ENCODE results near the gene WFDC10A.
"Not testable (repeated sequence)": the region's sequence is repeated elsewhere in the genome, so short reads cannot be mapped to it uniquely, and the experiment has no call there.

The WFDC10A gene

GRCh38 chr20:45639687-45640086 lies 10.1 kb downstream of the WFDC10A start:
- H3K4me1 ChIP-seq: no peaks in the 10 kb centered on the region
- no peaks in the 10 kb centered on the region for H3K27me3 ChIP-seq
- H3K4me3 ChIP-seq: no peak overlapping the region
- no peaks in the 10 kb centered on the region for H3K9me3 ChIP-seq
- no peak for TF ChIP-seq CTCF (IDR thresholded peaks at IDR 0.05)
- H3K27ac ChIP-seq: no peak overlapping the region
- DNase-seq: no peak
- intact Hi-C loops (cut with DNase I; ENCODE audit: low total_unique reads): no loop called here
- H3K36me3 ChIP-seq: no peaks in the 10 kb centered on the region

GRCh38 chr20:45641076-45641475 lies 11.5 kb downstream of the WFDC10A start:
- H3K4me3 ChIP-seq: not testable (repeated sequence)

GRCh38 chr20:45645869-45646268 lies 16.3 kb downstream of the WFDC10A start:
- H3K9me3 ChIP-seq; intact Hi-C loops (cut with DNase I; ENCODE audit: low total_unique reads); DNase-seq; H3K4me1 ChIP-seq; H3K4me3 ChIP-seq; H3K27me3 ChIP-seq; H3K36me3 ChIP-seq; H3K27ac ChIP-seq: not testable (repeated sequence)

More at GRCh38 chr20:45641076-45641475, 11.5 kb downstream of the WFDC10A start:
- DNase-seq; H3K4me1 ChIP-seq; H3K9me3 ChIP-seq; H3K27me3 ChIP-seq; intact Hi-C loops (cut with DNase I; ENCODE audit: low total_unique reads); H3K36me3 ChIP-seq; H3K27ac ChIP-seq: not testable (repeated sequence)

GRCh38 chr20:45646875-45647274 lies 17.3 kb downstream of the WFDC10A start:
- H3K9me3 ChIP-seq: no peaks in the 10 kb centered on the region
- no peak for TF ChIP-seq CTCF (IDR thresholded peaks at IDR 0.05)

GRCh38 chr20:45647441-45648050 lies 18.0 kb downstream of the WFDC10A start:
- intact Hi-C loops (cut with DNase I; ENCODE audit: low total_unique reads): no loop called here
- H3K9me3 ChIP-seq: no peaks in the 10 kb centered on the region
- no peak for TF ChIP-seq CTCF (IDR thresholded peaks at IDR 0.05)
- no peak for DNase-seq
- no peaks in the 10 kb centered on the region for H3K27me3 ChIP-seq
- no peak overlapping the region for H3K4me3 ChIP-seq
- no peak overlapping the region for H3K27ac ChIP-seq
- no peaks in the 10 kb centered on the region for H3K4me1 ChIP-seq
- no peaks in the 10 kb centered on the region for H3K36me3 ChIP-seq

More at GRCh38 chr20:45646875-45647274, 17.3 kb downstream of the WFDC10A start:
- no peak overlapping the region for H3K4me3 ChIP-seq
- no peaks in the 10 kb centered on the region for H3K27me3 ChIP-seq
- no peak overlapping the region for H3K27ac ChIP-seq
- intact Hi-C loops (cut with DNase I; ENCODE audit: low total_unique reads): no loop called here
- DNase-seq: no peak
- H3K36me3 ChIP-seq: no peaks in the 10 kb centered on the region
- no peaks in the 10 kb centered on the region for H3K4me1 ChIP-seq

GRCh38 chr20:45649312-45649863 lies 19.8 kb downstream of the WFDC10A start:
- intact Hi-C loops (cut with DNase I; ENCODE audit: low total_unique reads): no loop called here
- DNase-seq: no peak
- Histone ChIP-seq H3K27me3 (no peaks in the 10 kb centered on the region), H3K4me3 (no peak overlapping the region), H3K9me3 (no peaks in the 10 kb centered on the region), H3K36me3 (no peaks in the 10 kb centered on the region), H3K4me1 (no peaks in the 10 kb centered on the region), H3K27ac (no peak overlapping the region)
- TF ChIP-seq CTCF (IDR thresholded peaks at IDR 0.05): no peak

- H3K4me3 ChIP-seq; H3K27me3 ChIP-seq; H3K27ac ChIP-seq; DNase-seq; intact Hi-C loops (cut with DNase I; ENCODE audit: low total_unique reads); H3K36me3 ChIP-seq; H3K9me3 ChIP-seq; H3K4me1 ChIP-seq: not testable (repeated sequence)
Measured at GRCh38 chr20:45651726-45652125, 22.2 kb downstream of the WFDC10A start.

GRCh38 chr20:45657038-45657437 lies 27.5 kb downstream of the WFDC10A start:
- H3K4me3 ChIP-seq; H3K27ac ChIP-seq; H3K9me3 ChIP-seq; intact Hi-C loops (cut with DNase I; ENCODE audit: low total_unique reads); DNase-seq; H3K4me1 ChIP-seq; H3K36me3 ChIP-seq; H3K27me3 ChIP-seq: not testable (repeated sequence)
